HG02623 (cell line): ENCODE measurements around the gene TSTD2.
"Not testable (repeated sequence)": the region's sequence is repeated elsewhere in the genome, so short reads cannot be mapped to it uniquely, and the experiment has no call there.

Source experiments
- ATAC-seq: cut with Tn5 transposase; IDR thresholded peaks from one replicate; pipeline ENCODE4 v1.9.1; 2021; ENCODE audit warnings: moderate library complexity; ENCODE audit not compliant: unreplicated experiment

The TSTD2 gene

GRCh38 chr9:97593960-97594359 lies 39.2 kb downstream of the TSTD2 start:
- no peak for ATAC-seq

GRCh38 chr9:97592126-97592525 lies 41.0 kb downstream of the TSTD2 start:
- ATAC-seq = no peak

GRCh38 chr9:97591535-97591934 lies 41.6 kb downstream of the TSTD2 start:
- no peak for ATAC-seq

GRCh38 chr9:97586909-97587308 lies 46.3 kb downstream of the TSTD2 start:
- not testable (repeated sequence) for ATAC-seq

GRCh38 chr9:97584778-97585177 lies 48.4 kb downstream of the TSTD2 start:
- ATAC-seq = not testable (repeated sequence)

GRCh38 chr9:97581590-97581989 lies 51.6 kb downstream of the TSTD2 start:
- not testable (repeated sequence) for ATAC-seq

- ATAC-seq = no peak
Measured at GRCh38 chr9:97579914-97580313, 53.3 kb downstream of the TSTD2 start.

GRCh38 chr9:97578846-97579245 lies 54.3 kb downstream of the TSTD2 start:
- ATAC-seq = no peak

- no peak for ATAC-seq
Measured at GRCh38 chr9:97577051-97577450, 56.1 kb downstream of the TSTD2 start.

- no peak for ATAC-seq
Measured at GRCh38 chr9:97575673-97576200, 57.4 kb downstream of the TSTD2 start.

- ATAC-seq = not testable (repeated sequence)
Measured at GRCh38 chr9:97574921-97575672, 58.1 kb downstream of the TSTD2 start.

GRCh38 chr9:97574101-97574571 lies 59.0 kb downstream of the TSTD2 start:
- ATAC-seq = not testable (repeated sequence)

GRCh38 chr9:97573482-97574073 lies 59.6 kb downstream of the TSTD2 start:
- ATAC-seq = no peak

- no peak for ATAC-seq
Measured at GRCh38 chr9:97572892-97573365, 60.2 kb downstream of the TSTD2 start.

GRCh38 chr9:97572196-97572891 lies 60.8 kb downstream of the TSTD2 start:
- ATAC-seq = no peak

- no peak for ATAC-seq
Measured at GRCh38 chr9:97571664-97572063, 61.5 kb downstream of the TSTD2 start.

GRCh38 chr9:97570899-97571298 lies 62.3 kb downstream of the TSTD2 start:
- ATAC-seq = no peak

GRCh38 chr9:97568461-97569275 lies 64.5 kb downstream of the TSTD2 start:
- no peak for ATAC-seq

GRCh38 chr9:97567894-97568202 lies 65.3 kb downstream of the TSTD2 start:
- ATAC-seq = no peak

- no peak for ATAC-seq
Measured at GRCh38 chr9:97567182-97567893, 65.8 kb downstream of the TSTD2 start.
